ENCODE data around the gene ACAN.

The ACAN gene

DNA sequence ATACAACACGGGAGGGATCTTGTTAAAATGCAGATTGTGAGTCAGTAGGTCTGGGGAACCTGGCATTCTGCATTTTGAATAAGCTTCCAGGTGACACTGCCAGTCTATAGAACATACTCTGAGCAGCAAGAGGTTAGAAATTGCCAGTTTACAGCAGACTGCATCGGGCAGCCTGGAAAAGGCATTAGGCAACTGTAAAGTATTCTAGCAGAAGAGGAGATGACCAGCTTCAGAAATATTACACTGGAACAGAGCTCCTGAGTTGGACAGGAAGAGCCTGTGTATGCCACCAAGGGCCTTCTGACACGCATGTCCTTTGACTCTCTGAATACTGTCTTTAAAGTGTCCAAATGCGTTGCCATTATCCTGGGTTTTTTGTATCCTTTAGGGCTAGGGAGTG, 2.5 kb upstream of the ACAN start:
- DNase-seq (ENCODE audit: low read depth in 4 of 4, low spot score in 1 of 4) = no peak

DNA sequence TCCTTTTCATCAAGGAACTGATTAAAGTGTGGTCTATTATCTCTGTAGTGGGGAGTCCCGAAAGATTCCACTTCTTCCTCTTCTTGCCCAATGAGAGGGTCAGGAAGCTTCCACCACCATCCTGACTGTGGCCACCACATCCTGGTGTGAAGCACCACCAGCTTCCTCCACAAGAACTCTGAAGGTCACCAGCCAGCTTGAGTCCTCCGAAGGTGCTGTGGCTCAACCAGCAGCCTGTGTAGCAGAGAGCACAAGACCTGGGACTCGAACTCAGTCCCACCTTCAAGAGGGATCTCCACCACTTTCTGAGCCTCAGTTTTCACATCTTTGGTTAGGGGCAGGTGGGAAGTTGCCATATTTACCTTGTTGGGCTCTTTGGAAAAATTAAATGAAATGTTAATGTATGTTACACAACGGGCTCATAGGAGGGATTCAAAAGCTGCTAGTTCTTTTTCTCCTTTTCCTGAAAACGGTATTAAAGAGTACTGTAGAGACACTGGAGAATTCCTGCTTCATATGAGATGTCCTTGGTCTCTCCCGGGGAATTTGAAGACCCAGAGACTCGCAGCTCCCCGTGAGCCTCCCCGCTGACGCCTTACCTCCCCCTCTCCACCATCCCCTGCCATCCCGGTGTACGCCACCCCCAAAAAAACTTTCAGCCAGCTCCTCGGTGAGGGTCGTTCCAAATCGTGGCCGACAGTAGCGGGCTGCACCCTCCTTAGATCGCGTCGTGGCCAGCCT, 816 bp upstream of the ACAN start:
- no peak for DNase-seq (ENCODE audit: low read depth in 4 of 4, low spot score in 1 of 4)

DNA sequence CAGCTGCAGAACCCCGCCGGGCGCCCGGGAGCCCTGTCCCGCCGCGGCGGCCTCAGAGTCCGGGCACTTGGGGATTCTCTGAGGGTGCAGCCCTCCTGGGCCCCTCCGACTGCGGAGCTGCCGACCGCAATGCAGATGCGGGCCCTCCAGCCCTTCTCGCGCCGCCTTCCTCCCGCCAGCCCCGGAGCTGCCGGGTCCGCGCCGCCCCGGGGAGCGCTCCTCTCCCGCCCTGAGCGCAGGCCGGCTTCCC, 320 bp upstream of the ACAN start:
- no peak for DNase-seq (ENCODE audit: low read depth in 4 of 4, low spot score in 1 of 4)

DNA sequence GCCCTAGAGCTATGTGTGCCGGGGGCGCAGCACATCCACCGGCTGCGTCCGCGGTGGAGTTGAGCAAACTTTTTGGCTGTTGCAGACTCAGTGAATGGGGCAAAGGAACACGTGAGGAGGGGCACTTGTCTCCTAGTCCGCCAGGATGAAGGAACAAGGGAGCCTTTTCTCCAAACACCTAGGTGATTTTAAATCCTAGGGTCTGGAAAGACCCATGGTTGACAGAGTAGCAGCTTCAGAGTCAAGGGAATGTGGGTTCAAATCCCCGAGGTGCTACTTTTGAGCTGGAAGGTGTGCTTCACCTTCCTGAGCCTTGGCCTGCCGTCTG, 648 bp downstream of the ACAN start:
- DNase-seq (ENCODE audit: low read depth in 4 of 4, low spot score in 1 of 4) = no peak

DNA sequence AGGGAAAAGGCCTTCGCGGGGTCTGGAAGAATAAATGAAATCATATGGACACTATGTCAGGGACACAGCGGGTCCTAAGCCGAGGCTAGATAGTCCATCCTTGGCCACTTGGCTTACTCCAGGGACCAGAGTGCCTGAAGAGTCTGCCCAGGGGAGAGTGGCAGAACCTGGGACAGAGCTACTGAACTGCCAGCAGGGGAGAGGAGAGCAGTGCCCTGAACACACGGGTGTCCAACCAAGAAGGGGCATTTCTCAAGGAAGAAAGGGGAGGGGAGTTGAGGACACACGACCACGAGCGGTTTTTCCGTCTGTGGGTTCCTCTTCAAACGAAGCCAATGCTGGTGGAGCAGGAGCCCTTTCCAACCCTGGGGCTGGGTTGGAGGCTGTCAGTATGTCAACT, 1.0 kb downstream of the ACAN start:
- DNase-seq (ENCODE audit: low read depth in 4 of 4, low spot score in 1 of 4) = no peak

DNA sequence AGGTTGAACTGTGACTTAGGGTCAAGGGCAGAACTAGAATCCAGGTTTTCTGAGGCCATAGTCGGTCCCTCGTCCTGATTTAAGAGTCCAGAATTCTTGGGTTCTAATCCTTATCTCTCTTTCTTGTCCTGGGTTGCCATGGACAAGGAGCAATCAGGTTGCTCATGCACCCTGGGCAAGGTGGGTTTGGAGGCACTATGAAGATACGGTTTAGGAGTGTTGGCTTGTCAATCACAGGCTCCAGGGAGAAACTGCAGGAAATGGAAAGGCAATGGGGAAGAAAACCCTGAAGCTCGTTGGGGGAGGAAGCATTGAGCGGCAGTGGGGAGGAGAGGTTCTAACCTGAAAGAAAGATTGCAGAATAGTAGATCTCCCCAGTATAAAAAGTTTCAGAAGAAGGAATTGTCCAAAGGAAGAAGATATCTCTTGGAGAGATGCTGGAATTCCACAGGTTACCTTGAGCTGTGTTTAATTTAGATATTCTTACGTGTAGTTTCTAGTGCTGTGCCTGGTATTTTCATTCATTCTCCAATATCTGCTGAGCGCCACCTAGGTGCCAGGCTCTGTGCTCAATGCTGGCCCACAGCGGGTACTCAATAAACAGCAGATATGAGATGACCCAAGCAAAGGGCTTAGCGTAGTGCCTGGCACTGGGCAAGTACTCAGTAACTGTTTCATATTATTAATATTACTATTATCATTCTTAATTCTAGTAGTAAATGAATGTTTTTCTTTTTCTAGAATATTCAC, 2.0 kb downstream of the ACAN start:
- no peak for DNase-seq (ENCODE audit: low read depth in 4 of 4, low spot score in 1 of 4)

DNA sequence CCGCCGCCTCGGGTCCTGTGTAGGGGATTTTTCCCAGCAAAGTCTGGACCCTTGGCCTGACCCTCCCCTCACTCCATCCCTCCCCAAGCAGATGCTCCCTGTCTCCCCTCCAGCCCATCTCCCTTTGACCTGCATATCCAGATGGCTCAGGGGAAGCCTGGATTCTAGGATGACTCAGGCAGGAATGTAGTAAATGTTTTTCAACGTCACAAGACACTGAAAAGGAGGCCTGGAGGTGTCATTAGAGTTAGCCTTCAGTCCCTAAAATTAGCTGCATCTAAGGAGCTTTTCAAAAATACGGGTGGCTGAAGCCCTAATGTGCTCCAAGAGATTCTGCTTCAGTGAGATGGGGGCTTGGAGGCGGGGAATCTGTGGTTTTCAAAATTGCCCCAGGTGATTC, 7.2 kb downstream of the ACAN start:
- DNase-seq (ENCODE audit: low read depth in 4 of 4, low spot score in 1 of 4) = no peak

DNA sequence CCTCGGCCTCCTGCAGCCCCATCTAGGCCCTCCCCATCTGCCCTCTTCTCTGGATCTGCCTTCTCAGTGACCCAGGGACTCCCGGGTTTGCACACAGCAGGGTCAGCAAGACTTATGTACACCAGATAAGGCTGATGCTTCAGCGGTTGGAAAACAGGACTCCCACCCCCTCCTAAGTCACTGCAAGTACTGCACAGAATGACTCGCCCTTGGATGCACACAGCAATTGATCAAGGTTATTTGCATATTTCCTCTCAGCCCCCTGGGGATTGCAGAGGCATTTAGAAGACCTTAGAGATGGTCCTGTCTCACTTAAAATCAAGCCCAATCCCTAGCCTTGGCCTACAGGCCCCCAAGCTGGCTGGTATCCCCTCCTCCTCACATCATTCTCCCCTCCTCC, 8.9 kb downstream of the ACAN start:
- no peak for DNase-seq (ENCODE audit: low read depth in 4 of 4, low spot score in 1 of 4)

DNA sequence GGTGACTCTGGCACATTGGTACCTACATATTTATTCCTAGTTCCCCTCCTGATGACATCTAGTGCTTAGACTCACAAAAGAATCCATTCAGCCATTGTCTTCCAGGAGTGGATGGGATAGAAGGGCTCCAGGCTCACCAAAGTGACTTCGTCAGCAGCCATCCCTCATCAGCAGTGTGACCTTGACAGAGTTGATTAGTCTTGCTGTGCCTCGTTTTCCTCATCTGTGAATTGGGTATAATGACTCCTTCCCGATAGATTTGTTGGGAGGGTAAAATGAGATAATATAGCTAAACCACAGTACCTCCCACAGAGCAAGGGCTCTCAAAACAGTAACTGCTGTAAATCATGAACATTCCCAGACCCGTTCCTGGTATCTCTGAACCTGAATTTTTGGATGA, 10.7 kb downstream of the ACAN start:
- DNase-seq (ENCODE audit: low read depth in 4 of 4, low spot score in 1 of 4) = no peak

DNA sequence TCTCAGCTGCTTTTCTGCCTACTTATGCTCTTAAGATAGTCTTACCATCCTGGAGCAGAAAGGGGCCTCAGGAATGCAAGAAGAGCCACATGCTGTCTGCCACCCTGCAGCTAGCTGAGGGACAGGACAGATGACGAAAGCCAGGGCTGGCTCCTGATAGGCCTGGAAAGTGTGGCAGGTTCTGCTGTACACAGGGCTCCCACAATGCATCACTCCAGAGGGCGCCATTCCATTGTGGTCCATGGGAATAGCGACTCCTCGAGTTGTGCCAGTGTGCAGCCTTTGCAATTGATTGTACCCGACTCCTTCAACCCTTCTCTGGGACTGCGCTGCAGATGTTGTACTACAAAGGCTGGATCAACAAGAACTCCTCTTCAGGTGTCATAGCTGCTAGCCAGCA, 11.2 kb downstream of the ACAN start:
- no peak for DNase-seq (ENCODE audit: low read depth in 4 of 4, low spot score in 1 of 4)

DNA sequence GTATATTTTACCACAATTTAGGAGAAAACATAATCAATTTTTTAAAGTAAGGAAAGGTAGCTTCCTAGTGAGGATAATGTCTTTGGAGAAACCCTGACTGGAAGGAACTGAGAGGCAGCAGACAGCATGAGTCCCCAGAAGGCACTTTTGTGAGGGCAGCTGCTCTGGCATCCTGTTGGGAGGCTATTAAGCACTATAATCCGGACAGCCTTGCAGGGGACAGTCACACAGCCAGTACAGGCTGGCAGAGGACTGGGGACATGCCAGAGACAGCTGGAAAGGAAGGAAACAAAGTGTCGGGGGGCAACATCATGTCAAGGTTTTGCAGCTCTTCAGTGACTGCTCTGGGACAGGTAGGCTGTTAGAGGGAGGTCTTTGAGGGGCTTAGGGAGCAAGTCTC, 15.7 kb downstream of the ACAN start:
- DNase-seq (ENCODE audit: low read depth in 4 of 4, low spot score in 1 of 4) = no peak

DNA sequence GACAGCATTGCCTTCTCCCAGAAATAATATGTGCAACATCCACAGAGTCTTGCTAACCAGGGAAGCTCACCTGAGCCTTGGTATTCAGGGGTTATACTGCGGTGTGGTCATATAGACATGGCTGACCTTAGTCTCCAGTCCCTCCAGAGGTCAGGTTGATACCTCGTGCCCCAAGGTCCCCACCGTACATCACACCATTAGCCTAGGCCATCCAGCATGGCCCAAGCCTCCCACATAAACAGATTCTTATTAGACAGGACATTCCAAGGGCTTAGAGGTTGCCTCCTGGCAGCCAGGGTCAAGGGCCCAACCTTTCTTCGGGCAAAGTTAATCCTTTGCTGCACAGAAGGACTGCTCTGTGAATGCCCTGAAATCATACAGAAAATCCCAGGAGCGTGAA, 18.8 kb downstream of the ACAN start:
- no peak for DNase-seq (ENCODE audit: low read depth in 4 of 4, low spot score in 1 of 4)

DNA sequence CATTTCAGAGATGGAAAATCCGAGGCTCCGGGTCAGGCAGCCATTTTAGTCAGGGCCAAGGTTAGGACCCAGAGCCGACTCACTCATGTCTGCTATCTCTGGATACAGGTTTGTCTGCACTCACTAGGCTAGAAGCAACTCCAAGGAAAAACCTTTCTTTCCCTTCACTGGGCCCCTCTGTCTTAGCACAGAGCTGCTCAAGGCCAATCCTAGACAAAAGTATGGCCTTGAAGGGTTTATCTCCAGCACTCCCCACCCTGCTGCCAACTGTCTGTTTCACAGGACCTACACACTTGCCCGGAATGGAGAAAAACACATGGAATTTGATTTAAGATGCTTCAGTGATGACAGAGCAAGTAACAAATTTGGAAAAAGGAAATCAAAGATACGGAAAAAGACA, 25.6 kb downstream of the ACAN start:
- no peak for DNase-seq (ENCODE audit: low read depth in 4 of 4, low spot score in 1 of 4)

DNA sequence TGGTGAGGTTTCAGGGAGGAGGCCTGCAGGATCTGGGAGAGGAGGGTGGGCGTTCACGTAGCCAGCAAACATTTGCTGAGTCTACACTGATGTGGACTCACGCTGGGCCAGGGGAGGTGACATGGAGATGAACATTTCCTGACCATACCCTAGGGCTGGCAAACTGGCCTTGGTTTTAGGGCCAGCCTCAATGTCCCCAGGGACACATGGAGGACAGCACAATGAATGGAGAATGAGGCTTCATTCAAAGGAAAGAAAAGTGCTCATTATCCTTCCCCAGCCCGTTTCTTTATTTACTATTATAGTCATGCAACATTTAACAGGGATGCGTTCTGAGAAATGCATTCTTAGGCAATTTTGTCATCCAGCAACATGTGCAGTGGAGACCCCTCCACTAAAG, 26.8 kb downstream of the ACAN start:
- DNase-seq (ENCODE audit: low read depth in 4 of 4, low spot score in 1 of 4) = no peak

DNA sequence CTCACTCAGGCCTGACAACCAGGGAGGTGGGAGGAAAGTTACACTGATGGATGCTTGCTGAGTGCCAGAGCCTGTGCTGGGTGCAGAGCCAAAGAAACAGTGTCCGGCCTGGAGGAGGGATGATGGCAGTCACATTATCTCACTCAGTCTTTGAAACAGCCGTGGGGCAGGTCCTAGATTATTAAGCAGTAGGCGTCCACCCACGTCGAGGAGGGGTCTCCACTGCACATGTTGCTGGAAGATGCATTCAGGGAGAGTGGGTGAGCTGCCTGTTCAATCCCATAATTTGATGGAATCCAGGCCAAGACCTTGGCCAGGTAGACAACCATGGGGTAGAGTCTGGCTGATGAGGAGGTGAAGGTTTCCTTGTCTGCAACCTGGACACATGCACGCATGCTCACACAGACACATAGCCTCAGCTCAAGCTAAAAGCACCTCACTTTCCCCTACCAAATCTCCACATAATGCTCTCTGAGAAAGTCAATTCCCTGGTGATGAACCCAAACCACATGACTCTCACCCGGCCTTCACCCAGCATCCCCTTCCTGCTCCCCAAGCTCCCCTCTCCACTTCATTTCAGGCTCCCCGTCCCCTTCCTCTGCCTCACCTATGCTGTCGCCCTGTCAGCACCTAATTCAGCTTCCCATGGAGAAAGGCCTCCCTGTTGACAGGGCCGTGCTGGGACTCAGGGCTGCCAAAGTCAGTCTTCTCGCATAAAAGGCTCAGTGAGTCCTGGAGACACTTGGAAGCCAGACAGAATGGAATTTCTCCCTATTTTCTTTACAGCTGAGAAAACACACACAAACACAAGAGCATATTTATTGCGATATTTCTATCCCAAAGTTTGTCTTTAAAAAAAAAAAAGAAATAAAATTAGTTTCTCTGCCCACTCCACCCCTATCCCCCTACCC, 29.8 kb downstream of the ACAN start:
- DNase-seq (ENCODE audit: low read depth in 4 of 4, low spot score in 1 of 4) = no peak

DNA sequence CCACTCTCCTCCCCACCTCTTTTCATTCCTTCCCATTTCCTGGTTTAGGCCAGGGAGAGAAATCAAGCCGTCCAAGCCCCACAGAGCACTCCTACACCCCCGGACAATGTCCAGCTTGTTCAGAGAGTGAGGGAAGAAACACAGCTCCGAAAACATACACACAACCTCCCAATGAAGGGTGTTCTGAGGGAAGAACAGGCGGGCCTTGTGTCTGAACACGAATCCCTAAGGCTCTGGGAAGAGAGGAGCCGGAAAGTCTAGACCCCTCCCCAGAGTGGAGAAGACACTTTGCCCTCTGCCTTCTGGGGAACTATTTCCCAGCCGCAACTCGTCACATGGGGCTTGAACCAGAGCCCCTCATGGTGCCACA, 30.5 kb downstream of the ACAN start:
- no peak for DNase-seq (ENCODE audit: low read depth in 4 of 4, low spot score in 1 of 4)

DNA sequence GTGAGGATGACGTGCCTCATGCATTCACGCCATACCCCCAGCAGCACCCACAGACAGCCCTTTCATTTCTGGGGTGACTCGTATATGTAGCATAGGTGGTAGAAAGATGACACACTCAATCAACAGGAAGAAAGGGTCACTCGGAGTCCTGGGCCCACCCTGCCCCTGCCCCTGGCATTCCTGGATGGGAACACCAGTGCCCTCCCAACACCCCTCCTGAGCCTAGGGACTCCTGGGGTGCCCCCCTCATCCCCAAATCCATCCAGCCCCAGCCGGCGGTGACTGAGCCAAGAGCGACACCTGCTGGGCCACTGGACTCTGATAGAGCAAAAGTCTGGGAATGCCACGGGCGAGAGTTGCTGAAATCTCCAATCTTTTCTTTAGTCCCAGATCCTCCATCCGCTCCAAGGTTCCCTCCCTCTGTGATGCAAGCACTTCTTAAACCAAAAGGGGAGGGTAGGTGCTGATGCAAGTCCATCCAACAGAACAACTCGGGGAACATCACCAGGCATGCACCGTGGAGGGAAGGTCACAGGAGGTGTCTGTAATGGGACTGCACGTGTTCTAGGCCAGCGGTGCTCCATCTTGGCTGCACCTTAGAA, 31.1 kb downstream of the ACAN start:
- no peak for DNase-seq (ENCODE audit: low read depth in 4 of 4, low spot score in 1 of 4)

DNA sequence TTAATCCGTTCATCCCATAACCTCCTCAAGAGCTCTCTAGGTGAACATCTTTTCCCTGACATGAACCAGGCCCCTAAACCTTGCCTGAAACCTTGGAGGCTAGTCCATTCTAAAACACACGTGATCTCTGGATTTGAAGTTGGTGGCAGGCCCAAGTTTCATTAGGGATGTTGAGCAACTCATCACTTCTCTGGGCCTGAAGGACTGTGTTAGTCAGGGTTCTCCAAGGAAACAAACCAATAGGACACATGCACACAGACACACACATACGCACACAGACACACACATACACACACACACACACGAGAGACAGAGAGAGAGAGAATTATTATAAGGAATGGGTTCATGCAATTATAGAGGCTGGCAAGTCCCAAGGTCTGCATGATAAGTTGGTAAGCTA, 31.9 kb downstream of the ACAN start:
- DNase-seq (ENCODE audit: low read depth in 4 of 4, low spot score in 1 of 4) = no peak

DNA sequence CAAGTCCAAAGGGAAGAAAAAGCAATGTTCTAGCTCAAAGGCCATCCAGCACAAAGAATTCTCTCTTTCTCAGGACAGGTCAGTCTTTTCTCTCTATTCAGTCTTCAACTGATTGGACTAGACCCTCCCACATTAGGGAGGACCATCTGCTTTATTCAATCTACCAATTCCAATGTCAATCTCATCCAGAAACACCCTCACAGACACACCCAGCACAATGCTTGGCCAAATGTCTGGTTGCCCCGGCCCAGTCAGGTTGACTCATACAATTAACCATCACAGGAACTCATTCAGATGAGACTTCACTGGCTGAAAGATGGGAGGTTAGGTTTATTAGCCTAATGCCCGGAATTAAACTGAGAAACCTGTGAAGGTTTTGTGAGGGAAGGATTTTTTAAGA, 32.4 kb downstream of the ACAN start:
- no peak for DNase-seq (ENCODE audit: low read depth in 4 of 4, low spot score in 1 of 4)

DNA sequence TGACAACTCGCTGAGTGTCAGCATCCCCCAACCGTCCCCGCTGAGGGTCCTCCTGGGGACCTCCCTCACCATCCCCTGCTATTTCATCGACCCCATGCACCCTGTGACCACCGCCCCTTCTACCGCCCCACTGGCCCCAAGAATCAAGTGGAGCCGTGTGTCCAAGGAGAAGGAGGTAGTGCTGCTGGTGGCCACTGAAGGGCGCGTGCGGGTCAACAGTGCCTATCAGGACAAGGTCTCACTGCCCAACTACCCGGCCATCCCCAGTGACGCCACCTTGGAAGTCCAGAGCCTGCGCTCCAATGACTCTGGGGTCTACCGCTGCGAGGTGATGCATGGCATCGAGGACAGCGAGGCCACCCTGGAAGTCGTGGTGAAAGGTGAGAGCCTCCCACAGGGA, 35.4 kb downstream of the ACAN start:
- no peak for DNase-seq (ENCODE audit: low read depth in 4 of 4, low spot score in 1 of 4)

DNA sequence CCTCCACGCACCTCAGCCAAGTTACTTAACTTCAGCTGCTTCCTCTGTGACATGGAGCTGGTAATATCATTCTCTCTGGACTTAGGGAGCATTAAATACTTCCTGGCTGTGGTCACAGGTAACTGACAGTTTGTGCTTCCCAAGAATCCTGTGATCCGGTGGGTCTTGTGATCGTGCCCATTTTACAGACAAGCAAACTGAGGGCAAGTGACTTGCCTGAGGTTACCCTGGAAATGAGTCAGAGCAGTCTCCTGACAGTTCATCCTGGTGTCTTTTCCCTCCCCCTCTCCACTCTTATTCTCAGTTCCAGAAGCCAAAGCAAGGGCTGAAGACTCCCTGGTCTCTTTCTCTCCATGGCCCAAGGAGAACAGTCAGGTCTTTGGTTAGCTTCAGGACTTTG, 35.9 kb downstream of the ACAN start:
- DNase-seq (ENCODE audit: low read depth in 4 of 4, low spot score in 1 of 4) = no peak

DNA sequence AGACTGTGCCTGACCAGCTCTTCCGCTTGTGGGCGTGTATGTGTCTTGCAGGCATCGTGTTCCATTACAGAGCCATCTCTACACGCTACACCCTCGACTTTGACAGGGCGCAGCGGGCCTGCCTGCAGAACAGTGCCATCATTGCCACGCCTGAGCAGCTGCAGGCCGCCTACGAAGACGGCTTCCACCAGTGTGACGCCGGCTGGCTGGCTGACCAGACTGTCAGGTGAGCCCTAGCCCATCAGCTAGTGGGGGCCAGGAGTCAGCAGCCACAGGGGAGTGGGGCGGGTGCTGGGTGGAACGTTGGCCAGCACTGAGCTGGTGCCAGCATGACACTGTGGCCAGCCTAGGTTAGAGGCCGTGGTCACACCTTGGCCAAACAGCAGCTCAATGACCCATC, 36.7 kb downstream of the ACAN start:
- DNase-seq (ENCODE audit: low read depth in 4 of 4, low spot score in 1 of 4) = no peak
